GM12874 (cell line): Measurements from ENCODE around the gene DLX2.

Source experiments
- TF ChIP-seq, protein P1 (sequence below): IDR thresholded peaks from 2 replicates; pipeline ENCODE4 v1.5.1; 2011; ENCODE audit warnings: low read depth, mild to moderate bottlenecking, control low read depth, low read length, moderate library complexity; ENCODE audit not compliant: insufficient read depth

The DLX2 gene

DNA sequence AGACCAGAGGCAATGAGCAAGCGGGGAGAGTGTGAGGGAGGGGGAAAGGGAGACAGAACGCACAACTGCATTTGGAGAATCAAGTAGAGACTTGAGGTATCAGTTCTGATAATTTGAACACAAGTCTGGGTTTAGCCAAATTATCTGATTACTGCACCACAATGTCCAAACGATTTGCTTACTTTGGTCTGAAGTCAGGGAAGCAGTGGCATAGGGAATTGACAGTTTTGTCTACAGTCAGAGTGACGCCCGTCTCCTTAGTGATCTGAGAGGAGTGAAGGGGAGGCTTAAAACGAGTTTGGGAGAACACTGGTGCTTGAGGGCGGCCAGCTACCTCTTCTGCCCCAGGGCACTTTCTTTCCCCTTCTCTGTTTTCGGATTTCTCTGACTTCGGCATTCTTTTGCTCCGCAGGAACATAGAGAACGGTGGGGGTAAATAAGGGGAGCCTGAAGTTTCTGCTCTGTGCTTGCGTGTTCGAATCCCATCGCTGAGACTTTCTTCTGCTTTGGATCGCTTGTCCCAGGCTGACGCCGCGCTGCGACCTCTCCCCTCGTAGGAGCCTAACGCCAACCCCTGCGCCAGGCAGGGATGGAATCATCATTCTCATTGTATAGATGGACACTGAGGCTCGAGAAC, 2.9 kb upstream of the DLX2 start:
- TF ChIP-seq, protein P1, sequence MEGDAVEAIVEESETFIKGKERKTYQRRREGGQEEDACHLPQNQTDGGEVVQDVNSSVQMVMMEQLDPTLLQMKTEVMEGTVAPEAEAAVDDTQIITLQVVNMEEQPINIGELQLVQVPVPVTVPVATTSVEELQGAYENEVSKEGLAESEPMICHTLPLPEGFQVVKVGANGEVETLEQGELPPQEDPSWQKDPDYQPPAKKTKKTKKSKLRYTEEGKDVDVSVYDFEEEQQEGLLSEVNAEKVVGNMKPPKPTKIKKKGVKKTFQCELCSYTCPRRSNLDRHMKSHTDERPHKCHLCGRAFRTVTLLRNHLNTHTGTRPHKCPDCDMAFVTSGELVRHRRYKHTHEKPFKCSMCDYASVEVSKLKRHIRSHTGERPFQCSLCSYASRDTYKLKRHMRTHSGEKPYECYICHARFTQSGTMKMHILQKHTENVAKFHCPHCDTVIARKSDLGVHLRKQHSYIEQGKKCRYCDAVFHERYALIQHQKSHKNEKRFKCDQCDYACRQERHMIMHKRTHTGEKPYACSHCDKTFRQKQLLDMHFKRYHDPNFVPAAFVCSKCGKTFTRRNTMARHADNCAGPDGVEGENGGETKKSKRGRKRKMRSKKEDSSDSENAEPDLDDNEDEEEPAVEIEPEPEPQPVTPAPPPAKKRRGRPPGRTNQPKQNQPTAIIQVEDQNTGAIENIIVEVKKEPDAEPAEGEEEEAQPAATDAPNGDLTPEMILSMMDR = no peak

DNA sequence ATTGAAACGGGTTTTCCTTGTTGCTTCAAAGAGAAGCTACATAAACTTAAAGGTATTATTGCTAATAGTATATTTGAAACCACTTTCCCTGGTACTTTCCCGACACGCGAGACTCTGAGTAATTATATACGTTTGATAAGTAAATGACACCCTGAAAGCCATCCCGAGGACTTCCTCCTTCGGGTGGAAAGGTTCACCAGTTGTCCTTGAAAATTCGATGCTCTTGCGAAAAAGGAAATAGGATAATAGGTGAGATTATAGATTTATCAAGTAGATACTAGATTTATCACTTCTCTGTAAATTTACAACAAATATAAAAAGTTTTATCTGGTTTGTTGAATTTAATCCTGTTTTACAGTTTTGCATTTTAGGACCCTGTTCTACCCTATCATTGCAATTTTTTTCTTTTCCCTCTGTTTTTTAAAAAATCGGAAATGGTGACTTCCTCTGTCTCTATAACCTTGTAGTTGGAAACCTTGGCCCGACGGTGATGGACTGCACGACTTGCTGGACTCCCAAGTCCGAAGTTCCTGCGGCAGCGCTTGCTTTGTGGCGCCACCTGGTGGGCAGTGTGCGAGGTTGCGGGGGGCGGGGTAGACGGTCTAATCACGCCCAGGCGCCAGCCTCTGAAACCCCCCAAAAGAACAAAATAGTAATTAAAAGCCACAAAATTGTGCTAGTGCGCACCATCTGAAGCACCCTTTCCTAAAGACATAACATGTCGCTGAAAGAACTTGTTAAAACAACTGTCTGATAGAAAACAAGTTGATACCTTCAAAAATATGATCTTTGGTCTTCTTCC, 972 bp upstream of the DLX2 start:
- TF ChIP-seq, protein P1 = peak; percentile 89

DNA sequence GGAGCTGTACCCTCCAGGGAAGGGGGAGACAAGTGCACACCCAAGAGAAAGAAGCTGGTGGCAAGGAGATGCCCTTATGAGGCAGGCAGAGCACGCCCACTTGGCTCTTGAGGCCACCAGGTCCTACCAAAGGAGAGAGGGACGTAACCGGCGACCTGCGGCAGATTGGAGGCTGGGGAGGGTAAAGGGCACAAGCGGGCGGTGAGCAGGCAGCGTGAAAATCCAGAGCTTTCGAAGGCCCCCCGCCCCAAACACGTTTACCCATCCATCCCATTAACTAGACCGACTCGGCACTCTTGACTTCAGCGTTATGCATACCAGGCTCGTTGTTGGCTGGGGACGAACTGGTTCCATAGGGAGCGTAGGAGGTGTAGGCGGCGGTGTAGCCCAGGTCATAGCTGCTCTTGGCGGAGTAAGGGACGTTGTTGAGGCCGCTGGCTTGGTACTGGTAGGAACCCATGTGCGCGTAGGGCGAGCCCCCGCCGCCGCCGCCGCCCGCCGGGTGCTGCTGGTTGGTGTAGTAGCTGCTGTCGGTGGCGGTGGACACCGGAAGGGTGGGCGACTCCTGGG, 794 bp downstream of the DLX2 start:
- TF ChIP-seq, protein P1 = no peak

DNA sequence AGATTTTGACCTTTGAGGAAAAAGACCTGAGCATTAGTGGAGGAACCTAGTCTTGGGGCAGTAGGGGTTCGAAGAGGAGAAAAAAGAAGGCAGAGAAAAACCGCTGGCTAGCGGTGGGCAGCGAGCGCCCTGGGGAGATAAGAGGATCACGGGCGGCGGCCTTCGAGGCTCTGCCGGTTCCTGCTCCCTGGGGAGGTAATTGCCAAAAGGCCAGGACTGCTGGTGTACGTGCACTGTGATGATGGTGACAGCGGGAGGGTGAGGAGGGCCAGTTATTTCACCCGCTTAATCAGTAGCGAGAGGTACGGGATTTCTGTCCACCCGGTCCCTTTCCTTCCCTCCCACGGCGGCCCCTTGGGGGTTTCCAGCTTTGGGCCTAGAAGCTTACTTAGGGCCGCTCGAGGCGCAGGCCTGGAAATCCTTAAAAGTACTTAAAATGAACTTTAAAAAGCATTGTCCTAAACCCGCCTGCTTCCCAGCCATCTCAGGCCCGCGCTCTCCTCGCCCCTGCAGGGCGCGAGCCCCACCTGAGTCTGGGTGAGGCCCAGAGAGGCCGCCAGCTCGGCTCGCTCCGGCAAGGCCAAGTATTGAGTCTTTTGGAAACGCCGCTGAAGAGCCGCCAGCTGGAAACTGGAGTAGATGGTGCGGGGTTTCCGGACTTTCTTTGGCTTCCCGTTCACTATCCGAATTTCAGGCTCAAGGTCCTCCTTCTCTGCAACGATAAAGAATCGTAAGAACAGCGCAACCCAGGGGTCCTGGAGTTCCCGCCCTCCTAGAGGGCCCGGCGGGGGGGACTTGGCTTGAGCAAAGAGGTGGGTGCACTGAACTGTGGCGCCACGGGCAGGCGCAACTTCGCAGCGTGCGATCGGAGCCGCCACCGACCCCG, 1.5 kb downstream of the DLX2 start:
- TF ChIP-seq, protein P1 = no peak

DNA sequence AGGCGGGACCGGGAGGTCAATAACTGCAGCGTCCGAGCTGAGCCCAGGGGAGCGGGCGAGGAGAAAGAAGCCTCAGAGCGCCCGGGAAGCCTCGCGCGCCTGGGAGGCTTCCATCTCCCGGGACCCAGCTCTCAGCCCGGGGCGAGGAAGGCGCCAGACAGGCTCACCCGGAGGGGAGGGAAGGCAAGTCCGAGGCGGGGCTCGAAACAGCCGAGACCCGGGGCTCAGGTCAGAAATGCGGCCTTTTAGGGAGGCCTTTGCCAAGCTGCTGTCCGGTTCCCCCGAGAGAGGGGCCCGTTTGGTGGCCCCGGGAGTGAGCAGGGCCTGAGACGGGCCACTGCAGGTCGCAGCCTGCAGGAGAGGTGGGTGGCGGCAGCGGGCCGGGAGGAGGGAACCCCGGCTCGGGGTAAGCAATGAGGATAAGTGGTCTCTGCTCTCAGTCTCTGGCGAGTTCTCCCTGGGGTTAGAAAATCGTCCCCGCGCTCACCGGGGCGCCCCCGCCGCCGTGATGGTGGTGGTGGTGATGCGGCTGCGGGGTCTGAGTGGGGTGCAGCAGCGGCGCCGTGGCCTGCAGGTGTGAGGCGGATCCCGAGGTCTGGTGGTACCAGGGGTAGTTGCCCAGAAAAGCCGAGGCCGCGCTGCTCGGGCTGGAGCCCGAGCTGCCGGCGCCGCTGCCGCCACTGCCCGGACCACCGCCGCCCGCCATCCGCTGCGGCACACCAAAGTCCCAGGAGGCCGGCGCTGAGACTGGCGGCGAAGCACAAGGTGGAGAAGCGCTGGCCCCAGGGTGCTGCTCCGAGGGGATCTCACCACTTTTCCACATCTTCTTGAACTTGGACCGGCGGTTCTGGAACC, 2.4 kb downstream of the DLX2 start:
- TF ChIP-seq, protein P1 = no peak

DNA sequence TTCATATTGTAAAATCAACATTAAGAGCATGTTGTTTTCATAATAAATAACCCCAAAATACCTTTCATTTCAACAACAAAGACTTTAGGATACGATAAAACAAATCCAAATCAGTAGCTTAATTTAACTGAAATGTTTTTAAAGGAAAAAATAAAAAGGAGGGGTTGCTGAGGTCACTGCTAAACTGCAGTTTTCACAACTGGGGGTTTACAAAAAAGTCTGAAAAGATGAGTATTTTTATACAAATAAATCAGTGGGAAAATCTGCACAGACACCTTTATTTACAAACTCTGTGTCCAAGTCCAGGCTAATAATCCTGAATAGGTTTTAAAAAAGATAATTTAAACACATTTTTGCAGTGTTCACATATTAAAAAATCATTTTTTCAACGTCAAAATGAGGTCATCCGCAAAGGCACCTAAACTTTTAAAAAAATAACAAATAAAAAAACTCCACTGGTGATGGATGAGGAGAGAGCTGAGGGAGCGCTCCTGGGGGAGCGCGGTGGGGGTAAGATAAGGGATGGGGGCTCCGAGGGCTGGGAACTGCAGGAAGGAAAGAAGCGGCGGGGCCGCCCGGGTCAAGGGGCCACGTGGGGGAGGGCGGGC, 3.1 kb downstream of the DLX2 start:
- TF ChIP-seq, protein P1 = no peak
